Fibroblast of skin of left quadriceps (primary cell): ENCODE results near the gene TEX19.
A peak's percentile ranks its signal among the peaks of the same experiment; 100 is the strongest.

Experiments
- DNase-seq, 2 experiments: peaks; one replicate each; pipeline ENCODE4 v3.0.0-alpha.2; 2013; ENCODE audit warnings: low read depth in 2 of 2

The TEX19 gene

GRCh38 chr17:82390860-82391435, 31.9 kb downstream of the TEX19 start:
- DNase-seq = no peak

GRCh38 chr17:82391496-82392066, 32.5 kb downstream of the TEX19 start:
- DNase-seq = no peak

- no peak for DNase-seq
Measured at GRCh38 chr17:82392209-82392920, 33.3 kb downstream of the TEX19 start.

- no peak for DNase-seq
Measured at GRCh38 chr17:82392941-82393340, 33.9 kb downstream of the TEX19 start.

GRCh38 chr17:82394278-82394677, 35.2 kb downstream of the TEX19 start:
- no peak for DNase-seq

GRCh38 chr17:82396601-82397435, 37.8 kb downstream of the TEX19 start:
- DNase-seq = peak; percentile 98

GRCh38 chr17:82397449-82398335, 38.6 kb downstream of the TEX19 start:
- no peak for DNase-seq

- DNase-seq = peak; percentile 94 to 95
Measured at GRCh38 chr17:82399041-82399441, 40.0 kb downstream of the TEX19 start.

GRCh38 chr17:82399601-82400101, 40.6 kb downstream of the TEX19 start:
- no peak for DNase-seq

GRCh38 chr17:82400206-82400605, 41.2 kb downstream of the TEX19 start:
- DNase-seq = peak; percentile 19 to 25

- DNase-seq = no peak
Measured at GRCh38 chr17:82400830-82401229, 41.8 kb downstream of the TEX19 start.

- DNase-seq = no peak
Measured at GRCh38 chr17:82402865-82403264, 43.8 kb downstream of the TEX19 start.

- no peak for DNase-seq
Measured at GRCh38 chr17:82403662-82404660, 44.9 kb downstream of the TEX19 start.

GRCh38 chr17:82405051-82405450, 46.0 kb downstream of the TEX19 start:
- DNase-seq = no peak

GRCh38 chr17:82406131-82406671, 47.2 kb downstream of the TEX19 start:
- DNase-seq = no peak

GRCh38 chr17:82407255-82407654, 48.2 kb downstream of the TEX19 start:
- no peak for DNase-seq

GRCh38 chr17:82408288-82408937, 49.4 kb downstream of the TEX19 start:
- DNase-seq = no peak

GRCh38 chr17:82408938-82409318, 49.9 kb downstream of the TEX19 start:
- DNase-seq = no peak
